ENCODE data around the gene DISC1. TPM values are rescaled to one million over a fixed set of nuclear protein-coding genes. Genes with fewer than 3 reads are reported as not detected.

DISC1 gene
- total and polyA plus RNA-seq, 2 of the 13 experiments (the other 11 are each of a cell fraction or from before 2014, with no cell fraction given): 4.2 to 4.6 TPM

- H3K9ac ChIP-seq (ENCODE audit: insufficient read depth, low read depth, low read length): no peak overlapping the region
- no peaks in the 10 kb centered on the region for H4K20me1 ChIP-seq (ENCODE audit: insufficient read depth, low read length)
- H3K4me2 ChIP-seq (ENCODE audit: low read depth, low read length): no peak overlapping the region
- no TSS peak for BruUV-seq (replicated peaks)
- no peak for TF ChIP-seq HOXA5 (CRISPR knock-in tag; IDR thresholded peaks at IDR 0.05)
- TF ChIP-seq BCL6 (CRISPR knock-in tag; IDR thresholded peaks at IDR 0.05): no peak
- no peak for TF ChIP-seq ZBTB7B (CRISPR knock-in tag; IDR thresholded peaks at IDR 0.05)
- TF ChIP-seq GATA4 (IDR thresholded peaks at IDR 0.05; ENCODE audit: borderline replicate concordance, low read depth): no peak
- TF ChIP-seq ETV5 (CRISPR knock-in tag; IDR thresholded peaks at IDR 0.05; ENCODE audit: borderline replicate concordance): no peak
- TF ChIP-seq SOX13 (IDR thresholded peaks at IDR 0.05): no peak
- no peak for TF ChIP-seq SOX13 (CRISPR knock-in tag; conservative IDR thresholded peaks at IDR 0.05 in 1 of 2, IDR thresholded peaks at IDR 0.05 in 1 of 2)
- TF ChIP-seq SAP130 (CRISPR knock-in tag; IDR thresholded peaks at IDR 0.05; ENCODE audit: low read depth): no peak
- TF ChIP-seq TRIM24 (CRISPR knock-in tag; IDR thresholded peaks at IDR 0.05): no peak
- TF ChIP-seq ZNF788 (CRISPR knock-in tag; IDR thresholded peaks at IDR 0.05; ENCODE audit: borderline replicate concordance): no peak
- no peak for TF ChIP-seq ZNF282 (IDR thresholded peaks at IDR 0.05; ENCODE audit: partially characterized antibody)
- WGBS (ENCODE audit: low lambda C conversion rate): 50% methylated on average over 4 of the region's 4 CpGs
- ChIA-PET POLR2A (no interaction called here), CTCF (ENCODE audit: low intra/inter-chr PET ratio, low total read pairs) (no interaction called here)
- no peak overlapping the region for H3K27ac ChIP-seq (ENCODE audit: extremely low read length, insufficient read depth, low read length)
- in situ Hi-C loops (cut with HindIII; ENCODE audit: extremely low pct_ligation_motif_present, low pct_unique_long_range_greater_than_20kb) (no loop called here), intact Hi-C loops (cut with micrococcal nuclease; ENCODE audit: unreplicated experiment) (loop anchor here (10.0 kb wide), 1 partner anchor 117 kb away; no protein-coding TSS in a partner anchor)
- H3K4me3 ChIP-seq (replicated peaks in 1 of 3; ENCODE audit: insufficient read depth in 1 of 3, low read depth in 2 of 3, low read length in 3 of 3): no peak overlapping the region
- H2AFZ ChIP-seq (ENCODE audit: low read length): no peak overlapping the region
- no peaks in the 10 kb centered on the region for H3K79me2 ChIP-seq (ENCODE audit: insufficient read depth, low read length)
- H3K27me3 ChIP-seq (ENCODE audit: control insufficient read depth in 1 of 2, insufficient read depth in 2 of 2, low read length in 2 of 2): no peaks in the 10 kb centered on the region
- no peaks in the 10 kb centered on the region for H3K4me1 ChIP-seq (ENCODE audit: insufficient read depth, low read length)
- H3K9me3 ChIP-seq (ENCODE audit: low read length): peaks cover 4% of the 10 kb centered on the region; the same call in 1 of the 2 replicates
- DNase-seq (ENCODE audit: low spot score) (no peak), FAIRE-seq (no peak), ATAC-seq (no peak)
- no peaks in the 10 kb centered on the region for H3K36me3 ChIP-seq (replicated peaks in 1 of 2; ENCODE audit: control insufficient read depth in 1 of 2, insufficient read depth in 2 of 2, low read length in 2 of 2)
Observed at GRCh38 chr1:231981675-231982074, 355.1 kb downstream of the DISC1 start.
